Inflammatory macrophage treated with lipopolysaccharide for 1 hour (primary cell): ENCODE results near the gene SLC7A9.
"Not testable (repeated sequence)": the region's sequence is repeated elsewhere in the genome, so short reads cannot be mapped to it uniquely, and the experiment has no call there.

Source experiments
- DNase-seq, 2 donors: peaks; one replicate each; pipeline ENCODE4 v3.0.0-alpha.2; 2020 to 2022

SLC7A9 gene

DNA sequence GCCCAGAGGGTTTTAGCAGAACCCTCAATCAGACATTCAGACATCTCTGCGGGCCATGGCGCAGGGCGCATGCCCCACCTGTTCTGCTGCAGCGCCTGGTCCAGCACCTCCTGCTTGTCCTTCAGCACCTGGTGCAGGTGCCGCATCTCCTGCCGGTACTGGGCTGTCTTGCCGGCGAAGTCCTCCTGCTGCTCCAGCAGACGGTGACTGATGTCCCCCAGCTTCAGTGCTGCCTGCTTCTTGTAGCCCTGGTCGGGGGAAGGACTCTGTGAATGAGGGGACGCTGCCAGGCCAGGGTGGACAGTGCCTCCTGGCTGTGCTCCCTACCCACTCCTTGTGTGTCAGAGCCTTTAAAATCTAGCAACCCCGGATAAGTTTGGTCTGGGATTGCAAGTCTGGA, 12.2 kb upstream of the SLC7A9 start:
- no peak for DNase-seq

DNA sequence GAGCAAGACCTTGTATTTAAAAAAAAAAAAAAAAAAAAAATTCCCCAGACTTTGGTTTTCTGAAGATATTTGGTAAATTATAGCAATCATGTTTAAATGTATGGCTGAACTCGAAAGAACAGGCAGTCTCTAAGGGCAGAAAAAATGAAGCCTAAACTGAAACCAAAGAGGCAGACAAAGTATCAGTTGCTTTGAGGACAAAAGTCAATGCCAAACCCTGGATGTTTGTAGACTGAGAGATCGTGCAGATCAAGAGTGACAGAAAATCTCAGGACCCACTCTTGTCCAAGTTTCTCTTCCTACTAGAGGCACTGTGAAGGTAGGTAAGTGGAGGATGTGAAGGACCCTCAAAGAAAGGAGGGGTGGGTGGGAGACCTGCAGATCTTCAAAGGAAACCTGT, 11.1 kb upstream of the SLC7A9 start:
- DNase-seq: no peak

DNA sequence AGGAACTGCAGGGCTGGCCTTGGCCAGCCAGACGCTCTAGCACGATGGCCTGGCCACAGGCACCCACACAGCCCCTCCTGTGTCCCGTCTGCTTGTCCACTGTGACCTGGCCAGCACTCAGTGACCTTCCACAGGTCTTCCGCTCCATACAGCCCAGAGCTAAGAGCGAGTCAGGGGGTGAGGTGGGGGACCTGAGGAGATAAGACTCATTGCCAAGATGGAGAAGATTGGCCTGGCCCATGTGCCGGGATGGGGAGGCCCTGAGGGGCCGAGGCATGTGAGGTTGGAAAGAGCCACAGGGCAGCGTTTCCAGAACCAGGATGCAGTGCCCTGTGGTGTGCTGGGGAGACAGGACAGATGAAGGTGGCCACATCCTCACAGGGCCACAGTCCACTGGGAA, 10.2 kb upstream of the SLC7A9 start:
- DNase-seq: no peak

DNA sequence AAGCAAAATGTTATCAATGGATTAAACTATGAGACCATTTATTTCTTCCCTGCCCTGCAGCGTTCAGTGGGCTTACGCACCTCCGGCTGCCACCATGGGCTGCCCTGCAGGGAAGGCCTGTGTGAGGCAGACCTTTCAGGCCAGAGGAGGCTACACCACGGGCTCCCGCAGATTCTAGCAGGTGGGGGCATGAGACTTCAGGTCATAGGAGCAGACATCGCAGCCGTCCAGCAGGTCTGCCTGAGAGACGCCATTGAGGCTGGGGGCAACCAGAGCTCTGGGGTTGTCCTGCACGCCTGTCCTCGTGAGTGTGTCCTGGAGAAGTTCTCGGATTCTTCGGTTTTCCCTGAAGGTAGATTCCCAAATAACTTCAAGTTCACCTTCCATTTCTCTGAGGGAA, 9.4 kb upstream of the SLC7A9 start:
- no peak for DNase-seq

DNA sequence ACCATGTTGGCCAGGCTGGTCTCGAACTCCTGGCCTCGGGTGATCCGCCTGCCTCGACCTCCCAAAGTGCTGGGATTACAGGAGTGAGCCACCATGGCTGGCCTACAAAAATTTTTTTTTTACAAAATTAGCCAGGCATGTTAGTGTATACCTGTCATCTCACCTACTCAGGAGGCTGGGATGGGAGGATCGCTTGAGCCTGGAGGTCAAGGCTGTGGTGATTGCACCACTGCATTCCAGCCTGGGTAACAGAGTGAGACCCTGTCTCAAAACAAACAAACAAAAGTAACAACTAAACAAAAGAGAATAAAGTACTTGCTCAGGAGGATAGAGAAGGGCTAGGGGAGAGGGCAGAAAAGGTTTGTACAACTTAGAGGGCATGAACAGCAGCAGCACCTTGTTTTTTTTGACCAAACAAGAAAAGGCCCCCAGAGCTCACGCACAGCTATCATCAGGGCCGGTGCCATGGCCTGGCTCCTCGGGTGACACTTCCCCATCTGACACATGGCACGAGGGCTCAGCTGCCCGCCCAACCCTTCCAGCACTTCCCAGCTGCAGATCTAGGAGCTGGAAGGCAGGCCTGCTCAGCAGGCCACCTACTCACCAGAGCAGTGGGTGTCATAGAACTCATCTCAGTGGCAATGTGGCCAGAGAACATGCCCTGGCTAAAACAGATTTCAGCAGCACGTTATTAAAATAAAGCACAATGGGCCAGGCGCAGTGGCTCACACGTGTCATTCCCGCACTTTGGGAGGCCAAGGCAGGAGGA, 8.6 kb upstream of the SLC7A9 start:
- no peak for DNase-seq

DNA sequence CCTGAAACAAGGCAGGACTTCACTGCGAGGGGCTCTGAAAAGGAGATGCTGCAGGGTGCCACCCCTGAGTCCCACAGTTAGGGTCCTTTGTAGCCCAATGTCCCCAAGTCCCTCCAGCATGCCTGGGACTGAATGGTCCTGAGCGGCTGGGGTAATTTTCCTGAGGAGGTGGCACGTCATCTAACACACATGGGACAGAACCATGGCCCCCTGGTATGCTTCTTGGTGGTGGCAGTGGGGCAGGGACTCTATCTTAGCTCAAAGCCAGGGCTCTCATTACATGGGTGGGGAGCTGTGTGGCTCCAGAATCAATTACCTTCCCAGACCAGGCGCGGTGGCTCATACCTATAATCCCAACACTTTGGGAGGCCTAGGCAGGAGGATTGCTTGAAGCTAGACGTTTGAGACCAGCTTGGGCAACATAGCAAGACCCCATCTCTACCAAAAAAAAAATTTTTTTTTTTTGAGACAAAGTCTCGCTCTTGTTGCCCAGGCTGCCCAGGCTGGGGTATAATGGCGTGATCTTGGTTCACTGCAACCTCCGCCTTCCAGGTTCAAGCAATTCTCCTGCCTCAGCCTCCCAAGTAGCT, 7.9 kb upstream of the SLC7A9 start:
- no peak for DNase-seq

DNA sequence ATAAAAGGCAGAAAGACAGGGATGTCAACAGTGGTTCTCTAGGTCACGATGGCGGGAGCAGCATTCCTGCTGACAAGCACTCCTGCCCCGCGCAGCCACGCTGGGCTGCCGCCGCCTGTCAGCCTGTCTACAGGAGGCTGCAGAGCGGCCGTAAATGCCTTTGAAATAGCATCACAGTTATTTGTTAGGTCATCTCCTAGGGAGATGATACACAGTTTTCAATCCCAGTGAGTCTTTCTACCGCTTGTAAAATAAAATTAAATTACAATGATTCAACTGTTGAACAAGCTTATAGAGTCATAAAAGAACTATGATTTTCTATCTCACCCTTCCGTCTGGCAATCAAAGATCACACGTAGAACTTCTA, 7.3 kb upstream of the SLC7A9 start:
- no peak for DNase-seq

DNA sequence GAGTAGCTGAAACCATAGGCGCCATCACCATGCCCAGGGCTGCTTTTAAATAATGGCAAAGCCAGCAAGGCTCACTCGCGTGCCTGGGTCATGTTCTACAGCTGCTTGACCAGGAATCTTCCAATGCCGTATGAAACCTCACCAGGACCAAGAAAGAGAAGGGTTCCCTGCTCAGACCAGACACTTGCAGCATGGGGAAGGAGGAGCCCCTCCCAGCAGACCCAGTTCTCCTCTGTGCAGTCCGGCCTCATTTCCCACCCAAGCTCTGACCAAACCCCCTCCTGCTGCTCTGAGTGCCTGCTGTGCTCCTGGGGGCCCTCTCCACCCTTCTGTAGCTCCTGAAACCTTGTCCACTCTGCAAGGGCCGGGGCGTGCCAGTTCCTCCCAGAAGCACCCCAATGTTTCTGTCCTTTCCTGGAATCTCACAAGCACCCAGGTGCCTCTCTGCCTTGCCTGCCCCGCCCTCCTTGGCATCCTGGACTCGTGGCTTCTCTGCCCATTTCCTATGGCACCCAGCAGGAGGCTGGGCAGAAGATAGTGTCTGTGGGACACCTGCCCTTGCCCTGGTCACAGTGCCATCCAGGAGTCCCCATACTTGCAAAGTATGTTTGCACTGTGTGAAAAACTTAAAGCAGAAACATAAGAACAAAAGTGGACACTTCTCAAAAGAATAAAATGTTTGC, 6.8 kb upstream of the SLC7A9 start:
- DNase-seq: no peak

DNA sequence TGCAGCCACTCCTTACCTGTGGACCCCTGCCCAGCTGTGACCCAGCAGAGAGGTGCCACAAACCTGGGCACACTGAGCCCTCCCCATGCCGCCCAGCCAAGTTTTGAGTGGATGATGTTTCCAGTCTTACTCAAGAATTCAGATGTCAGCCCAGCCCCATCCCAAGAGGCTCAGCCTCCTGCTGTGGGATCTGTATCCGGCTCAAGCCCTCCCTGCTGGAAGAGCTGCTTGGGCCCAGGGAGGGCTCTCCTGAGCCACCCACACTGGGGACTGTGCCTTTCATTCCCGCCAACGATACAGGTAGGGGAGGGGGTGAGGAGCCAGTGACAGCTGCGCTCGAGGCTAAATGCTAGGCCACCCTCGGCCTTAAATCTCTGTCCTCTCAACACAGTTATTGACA, 5.9 kb upstream of the SLC7A9 start:
- no peak for DNase-seq

DNA sequence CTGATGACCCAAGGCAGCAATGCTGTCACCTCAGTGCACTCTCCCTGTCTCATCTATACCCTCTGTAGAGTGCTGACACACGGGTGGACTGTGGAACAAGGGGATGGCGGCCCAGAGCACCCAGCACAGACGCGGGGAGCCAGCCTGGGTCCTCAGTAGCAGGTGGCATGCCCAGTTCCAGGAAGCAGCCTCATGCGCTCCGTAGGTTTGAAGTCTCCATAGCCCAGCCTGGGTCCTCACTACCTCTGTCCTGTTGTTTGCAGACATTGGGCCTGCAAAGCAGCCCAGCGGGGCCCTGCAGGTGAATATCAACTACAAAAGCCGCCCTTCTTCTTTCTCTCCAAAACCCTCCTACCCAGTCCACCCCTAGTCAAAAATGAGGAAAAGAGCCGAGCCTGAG, 5.0 kb upstream of the SLC7A9 start:
- DNase-seq: no peak

DNA sequence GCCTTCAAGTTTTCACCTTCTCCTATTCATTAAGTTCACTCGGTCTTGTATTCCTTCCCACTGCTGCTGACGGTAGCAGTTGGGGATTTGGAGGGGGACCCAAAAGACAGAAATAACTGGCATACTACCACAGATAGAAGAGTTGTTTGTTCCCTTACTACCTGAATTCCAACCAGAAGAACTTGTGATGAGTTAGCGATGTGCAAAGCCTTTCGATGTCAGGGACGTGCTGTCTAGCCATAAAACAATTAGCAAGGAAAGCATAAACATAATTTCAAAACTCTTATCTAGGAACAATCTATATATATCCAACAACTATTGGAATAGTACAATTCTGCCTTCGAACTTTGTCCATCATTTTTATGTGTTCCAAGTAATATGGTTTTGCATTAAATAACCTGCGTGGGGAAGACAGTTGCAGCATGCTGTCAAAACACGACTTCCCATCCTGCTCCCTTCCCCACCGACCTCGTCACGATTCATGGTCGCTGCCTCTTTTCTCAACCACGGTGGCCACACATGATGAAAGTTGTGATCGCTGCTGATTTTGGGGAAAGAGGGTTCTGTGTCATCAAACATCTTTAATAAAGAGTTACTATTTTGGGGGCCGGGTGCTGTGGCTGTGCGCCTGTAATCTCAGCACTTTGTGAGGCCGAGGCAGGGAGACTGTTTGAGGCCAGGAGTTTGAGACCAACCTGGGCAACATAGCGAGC, 3.8 kb upstream of the SLC7A9 start:
- no peak for DNase-seq

DNA sequence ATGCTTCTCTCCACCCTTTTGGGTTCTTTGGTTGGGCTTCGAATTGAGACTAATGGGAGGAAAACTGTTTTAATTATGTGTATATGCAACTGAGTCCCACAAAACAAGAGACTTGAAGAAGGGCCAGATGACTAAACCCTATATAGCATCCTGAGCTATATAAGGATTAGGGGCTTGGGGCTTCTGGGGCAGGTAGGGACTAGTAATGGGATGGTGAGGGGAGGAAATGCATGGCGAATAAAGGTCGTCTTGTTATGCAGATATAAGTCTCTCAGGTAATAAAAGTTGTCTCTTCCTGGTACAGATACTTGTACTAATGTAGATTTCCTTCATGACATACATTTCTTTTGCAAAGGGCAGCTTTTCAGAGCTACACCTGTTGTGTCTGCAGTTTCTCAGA, 2.8 kb upstream of the SLC7A9 start:
- DNase-seq: no peak

DNA sequence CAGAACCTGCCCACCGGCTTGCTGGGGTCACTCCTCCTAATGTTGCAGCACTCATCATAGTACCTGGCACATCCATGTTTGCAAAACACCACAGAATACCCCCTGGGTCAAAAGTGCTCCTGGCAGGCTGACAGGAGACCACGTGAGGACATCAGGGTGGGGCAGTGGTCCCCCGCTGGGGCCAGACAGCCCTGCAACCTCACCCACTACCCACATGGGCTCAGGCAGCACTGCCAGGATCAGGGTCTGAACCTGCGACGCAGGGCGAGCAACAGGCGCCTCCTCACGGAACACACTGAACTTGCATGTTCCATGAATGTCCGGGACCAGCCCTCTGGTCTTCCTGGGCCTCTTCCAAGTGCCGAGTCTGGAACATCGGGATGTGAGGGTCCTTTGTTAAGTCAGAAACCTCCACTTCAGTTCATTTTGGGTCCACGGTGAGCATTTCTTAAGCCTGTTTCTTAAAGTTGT, 1.4 kb upstream of the SLC7A9 start:
- DNase-seq: no peak

DNA sequence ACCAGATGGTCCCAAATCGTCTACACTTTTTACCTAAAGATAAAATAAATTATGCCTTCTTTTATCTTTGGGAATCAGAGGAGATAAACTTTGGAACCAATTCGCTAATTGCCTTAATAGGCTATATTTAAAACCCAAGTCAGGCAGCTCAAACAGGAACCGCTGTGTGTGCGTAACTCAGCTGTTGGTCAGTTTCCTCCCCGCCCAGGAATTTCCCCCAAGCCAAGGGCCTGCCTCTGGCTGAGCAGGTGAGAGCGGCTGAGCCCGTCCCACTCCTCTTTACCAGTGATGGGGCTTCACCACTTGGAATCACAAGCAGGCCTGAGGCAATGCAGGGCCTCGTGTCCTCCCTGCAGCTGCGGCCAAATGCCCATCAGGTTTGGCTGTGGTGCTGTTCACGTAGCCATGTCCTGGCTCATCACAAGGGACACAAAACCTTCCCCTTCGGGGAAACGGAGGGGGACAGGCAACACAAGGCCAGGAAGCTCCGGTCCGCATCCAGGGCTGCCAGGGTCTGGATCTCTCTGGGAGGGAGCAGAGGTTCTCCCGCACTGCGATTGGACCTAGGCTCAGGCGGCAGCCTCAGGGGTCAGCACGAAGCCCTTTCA, 503 bp upstream of the SLC7A9 start:
- no peak for DNase-seq

DNA sequence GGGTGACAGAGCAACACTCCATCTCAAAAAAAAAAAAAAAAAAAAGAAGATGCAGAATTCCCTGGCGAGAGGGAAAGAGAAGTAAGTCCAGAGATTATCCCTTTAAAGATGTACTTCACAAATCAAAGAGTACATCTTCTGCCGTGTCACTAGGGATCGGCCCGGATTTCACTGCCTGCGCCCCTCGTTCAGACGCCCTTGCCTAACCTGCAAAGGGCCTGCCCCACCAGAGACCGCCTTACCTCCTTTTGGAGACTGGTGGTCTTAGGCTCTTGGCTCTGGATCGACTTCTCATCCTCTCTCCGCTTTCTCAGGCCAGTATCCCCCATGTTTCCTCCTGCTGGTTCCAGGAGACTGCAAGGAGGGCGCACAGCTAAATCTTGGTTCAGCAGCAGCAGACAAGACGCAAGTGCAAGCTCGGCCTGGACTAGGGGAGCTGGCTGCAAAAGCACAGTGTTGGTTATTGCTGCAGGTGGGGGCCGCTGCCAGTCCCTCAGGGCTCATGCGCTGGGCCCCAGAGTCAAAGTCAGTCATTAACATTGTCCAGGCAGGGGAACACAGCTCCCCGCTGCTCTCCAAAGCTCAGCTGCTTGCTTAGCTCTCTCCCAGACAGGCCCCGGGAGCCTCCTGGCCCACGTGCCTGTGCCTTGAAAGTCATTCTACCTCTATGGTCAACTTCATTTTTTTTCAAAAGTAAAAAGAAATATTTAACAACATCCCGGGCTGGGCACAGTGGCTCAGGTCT, 1.2 kb downstream of the SLC7A9 start:
- no peak for DNase-seq

DNA sequence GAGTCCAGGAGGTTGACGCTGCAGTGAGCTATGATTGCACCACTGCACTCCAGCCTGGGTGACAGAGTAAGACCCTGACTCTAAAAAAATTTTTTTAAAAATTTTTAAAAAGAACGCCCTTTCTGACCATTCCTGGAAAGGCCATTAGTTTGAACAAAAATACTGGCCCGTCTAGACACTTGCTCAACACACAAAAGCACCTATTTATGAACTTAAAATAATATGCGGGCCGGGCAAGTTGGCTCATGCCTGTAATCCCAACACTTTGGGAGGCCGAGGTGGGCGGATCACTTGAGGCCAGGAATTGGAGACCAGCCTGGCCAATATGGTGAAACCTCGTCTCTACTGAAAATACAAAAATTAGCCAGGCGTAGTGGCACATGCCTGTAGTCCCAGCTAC, 2.1 kb downstream of the SLC7A9 start:
- not testable (repeated sequence) for DNase-seq

DNA sequence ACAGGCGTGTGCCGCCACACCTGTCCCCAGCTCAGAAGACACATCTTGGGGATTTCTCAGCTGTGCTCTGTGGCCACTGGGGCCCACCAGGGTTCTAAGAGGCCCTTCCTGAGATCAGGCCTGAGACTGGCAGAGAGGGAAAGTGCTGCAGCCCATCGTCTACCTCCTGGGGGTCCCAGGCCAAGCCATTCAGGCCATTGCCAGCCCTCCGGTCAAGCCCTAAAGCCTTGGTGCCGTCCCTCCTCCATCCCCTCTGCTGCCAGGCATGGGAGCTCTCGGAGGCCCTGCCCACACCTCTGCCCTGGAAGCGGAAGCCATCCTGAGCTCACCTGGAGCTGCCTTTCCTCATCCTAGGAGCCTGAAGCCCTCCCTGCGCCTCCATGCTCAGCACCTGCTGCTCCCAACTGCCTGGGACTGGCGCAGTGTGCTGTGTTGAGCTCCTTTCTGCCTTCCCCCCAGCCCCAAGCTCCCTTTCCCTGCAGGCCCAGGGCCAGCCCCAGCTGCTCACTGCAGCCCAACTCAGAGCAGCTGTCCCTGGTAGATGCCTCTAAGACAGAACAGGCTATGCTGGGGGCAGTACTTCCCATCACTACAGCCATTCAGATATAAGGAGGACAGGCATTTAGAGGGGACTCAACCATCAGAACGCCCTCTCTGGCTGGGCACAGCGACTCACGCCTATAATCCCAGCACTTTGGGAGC, 2.9 kb downstream of the SLC7A9 start:
- no peak for DNase-seq

DNA sequence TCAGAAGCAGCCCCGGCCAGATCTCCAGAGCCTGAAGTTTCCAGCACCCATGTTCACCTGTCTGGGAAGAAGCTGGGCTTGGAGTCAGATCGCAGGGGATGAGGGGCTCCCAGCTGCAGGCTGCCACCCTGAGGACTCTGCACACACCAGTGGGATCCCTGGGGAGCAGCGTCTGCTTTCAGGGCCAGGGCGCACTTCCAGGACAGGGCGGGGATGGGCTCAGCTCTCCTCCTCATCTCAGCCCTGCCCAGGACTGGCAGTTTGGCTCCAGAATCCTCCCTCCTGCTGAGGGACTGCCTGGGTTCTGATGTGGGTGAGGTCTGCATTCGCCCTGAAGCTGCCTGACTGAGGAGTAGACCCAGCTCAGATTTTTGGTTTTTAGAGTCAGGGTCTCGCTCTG, 3.5 kb downstream of the SLC7A9 start:
- DNase-seq: no peak

DNA sequence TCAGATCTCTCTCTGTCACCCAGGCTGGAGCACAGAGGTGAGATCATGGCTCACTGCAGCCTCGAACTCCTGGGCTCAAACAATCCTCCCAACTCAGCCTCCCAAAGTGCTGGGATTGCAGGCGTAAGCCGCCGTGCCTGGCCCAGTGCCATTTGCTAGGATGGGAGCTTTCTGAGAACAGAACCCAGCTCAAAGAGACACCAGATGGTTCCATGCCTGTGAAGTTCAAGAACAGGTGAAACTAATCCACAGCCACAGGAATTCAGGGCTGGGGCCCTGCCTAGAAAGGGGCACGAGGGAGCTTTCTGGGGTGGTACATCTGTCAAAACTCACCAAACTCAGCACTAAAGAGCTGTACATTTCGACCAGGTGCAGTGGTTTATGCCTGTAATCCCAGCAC, 4.2 kb downstream of the SLC7A9 start:
- no peak for DNase-seq

DNA sequence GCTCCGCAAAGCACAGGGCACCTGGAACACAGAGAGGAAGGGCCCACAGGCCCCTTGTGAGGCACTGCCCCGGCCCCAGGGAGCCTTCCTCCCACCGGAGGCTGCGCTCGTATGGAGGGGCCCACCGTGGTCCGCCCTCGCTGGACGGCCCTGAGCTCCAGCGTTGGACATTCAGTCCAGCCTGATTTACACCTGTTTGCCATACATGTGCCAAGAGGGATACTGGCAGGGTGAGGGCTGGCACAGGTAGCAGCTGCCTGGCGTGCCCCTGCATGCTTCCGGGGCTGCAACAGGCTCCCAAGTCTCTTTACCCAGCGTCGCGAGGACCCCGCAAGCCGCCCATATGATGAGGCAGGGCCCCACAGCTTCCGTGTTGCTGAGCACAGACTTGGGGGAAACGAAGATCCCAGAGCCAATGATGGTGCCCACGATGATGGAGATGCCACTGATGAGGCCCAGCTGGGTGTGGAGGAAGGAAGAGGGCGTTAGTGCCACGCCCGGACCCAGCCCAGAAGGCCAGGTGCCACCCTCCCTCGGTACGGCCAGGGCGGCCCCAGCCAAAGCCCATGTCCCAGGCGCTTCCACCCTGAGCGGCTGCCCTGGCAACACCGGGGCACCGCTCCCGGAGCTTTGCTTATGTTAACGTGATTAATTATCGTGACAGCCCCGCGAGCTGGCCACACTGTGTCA, 5.1 kb downstream of the SLC7A9 start:
- no peak for DNase-seq

DNA sequence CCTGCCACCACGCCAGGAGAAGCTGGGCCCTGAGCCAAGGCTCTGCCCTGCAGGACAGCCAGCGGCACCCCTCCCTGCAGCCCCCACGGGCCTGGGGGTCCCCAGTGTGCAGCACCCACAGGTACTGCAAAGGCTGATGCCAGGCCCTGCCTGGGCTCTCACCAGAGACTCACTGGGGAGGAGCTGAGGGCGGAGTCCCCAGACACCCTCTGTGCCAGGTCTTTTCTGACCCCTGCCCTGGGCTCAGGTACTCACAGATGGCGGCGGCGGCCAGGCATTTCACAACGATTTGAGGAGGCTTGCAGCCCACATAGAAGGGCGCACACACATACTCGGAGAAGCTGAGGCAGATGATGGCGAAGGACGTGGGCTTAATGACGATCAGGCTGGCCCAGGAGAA, 5.7 kb downstream of the SLC7A9 start:
- DNase-seq: no peak
